Common myeloid progenitor, CD34-positive (primary cell): Measurements from ENCODE around the gene XRN1.
"Not testable (repeated sequence)": the region's sequence is repeated elsewhere in the genome, so short reads cannot be mapped to it uniquely, and the experiment has no call there.

ENCODE experiments used
- CTCF ChIA-PET: fragments of 350-600 bp; sonication (Branson Sonifier 250); formaldehyde crosslinking; loops from one replicate; lab custom pipeline; 2021; ENCODE audit warnings: antibody characterized with exemption; lab: Charles Lee
- POLR2A ChIA-PET: fragments of 350-600 bp; sonication (Branson Sonifier 250); formaldehyde crosslinking; loops from one replicate; lab custom pipeline; 2021; ENCODE audit warnings: antibody characterized with exemption; lab: Charles Lee
- DNase-seq, 3 donors: peaks; one replicate each; pipeline versions ENCODE4 v3.0.0 to v3.0.0-alpha.2; 2013
- H3K27ac ChIP-seq, 2 experiments: 1 replicate in 1 of 2; 2 replicates in 1 of 2; pipeline ENCODE4 v1.7.0; 2013; ENCODE audit warnings: inconsistent platforms in 2 of 2, low read length in 2 of 2, mild to moderate bottlenecking in 2 of 2, low read depth in 1 of 2, moderate library complexity in 1 of 2; ENCODE audit not compliant: severe bottlenecking in 2 of 2, insufficient read depth in 1 of 2, poor library complexity in 1 of 2
- H3K27me3 ChIP-seq, 5 experiments: replicated peaks in 2 of 5; 1 replicate in 3 of 5; 2 replicates in 2 of 5; pipeline versions ENCODE4 v1.6.1 to v1.7.0; 2013; ENCODE audit warnings: low read length in 4 of 5, mild to moderate bottlenecking in 2 of 5, moderate library complexity in 2 of 5, inconsistent platforms in 1 of 5; ENCODE audit not compliant: insufficient read depth in 5 of 5, control insufficient read depth in 4 of 5
- H3K36me3 ChIP-seq, 4 experiments: 1 replicate in 2 of 4; 2 replicates in 2 of 4; pipeline versions ENCODE4 v1.6.1 to v1.7.0; 2013; ENCODE audit warnings: low read length in 3 of 4, control low read depth in 1 of 4, mild to moderate bottlenecking in 1 of 4; ENCODE audit not compliant: control insufficient read depth in 4 of 4, insufficient read depth in 4 of 4
- H3K4me1 ChIP-seq, 4 experiments: 1 replicate in 3 of 4; 2 replicates in 1 of 4; pipeline versions ENCODE4 v1.6.1 to v1.7.1; 2013; ENCODE audit warnings: low read length in 3 of 4, mild to moderate bottlenecking in 3 of 4, control low read depth in 1 of 4, inconsistent platforms in 1 of 4, moderate library complexity in 1 of 4; ENCODE audit not compliant: control insufficient read depth in 4 of 4, insufficient read depth in 4 of 4; ENCODE audit errors: control extremely low read depth in 1 of 4
- H3K4me3 ChIP-seq, 7 experiments: 1 replicate in 4 of 7; 2 replicates in 3 of 7; pipeline versions ENCODE4 v1.5.1 to v1.7.0; 2013; ENCODE audit warnings: mild to moderate bottlenecking in 7 of 7, low read length in 6 of 7, moderate library complexity in 6 of 7, inconsistent platforms in 2 of 7, low read depth in 2 of 7, control low read depth in 1 of 7; ENCODE audit not compliant: insufficient read depth in 4 of 7, control insufficient read depth in 1 of 7; ENCODE audit errors: extremely low read depth in 1 of 7
- H3K9me3 ChIP-seq, 5 experiments: 1 replicate in 4 of 5; 2 replicates in 1 of 5; pipeline versions ENCODE4 v1.6.1 to v1.7.1; 2013; ENCODE audit warnings: low read length in 4 of 5, mild to moderate bottlenecking in 2 of 5, inconsistent platforms in 1 of 5, low read depth in 1 of 5, moderate library complexity in 1 of 5; ENCODE audit not compliant: control insufficient read depth in 4 of 5, insufficient read depth in 2 of 5; ENCODE audit errors: control extremely low read depth in 1 of 5
- WGBS: methylation state at CpG from one replicate; pipeline ENCODE4 v1.1.5; 2013; ENCODE audit not compliant: insufficient coverage; 5-methylcytosine and 5-hydroxymethylcytosine counted together

XRN1 gene

GRCh38 chr3:142363433-142363832 lies 84.4 kb downstream of the XRN1 start:
- CTCF ChIA-PET: interaction anchor here (1.1 kb wide), 1 partner anchor 14 kb away, joined by 3 read pairs; no protein-coding TSS in a partner anchor
- POLR2A ChIA-PET, DNase-seq, H3K4me3 ChIP-seq, H3K27me3 ChIP-seq, H3K9me3 ChIP-seq, H3K27ac ChIP-seq, H3K4me1 ChIP-seq: not testable (repeated sequence)
- WGBS: no CpG with 5 or more reads among the region's 2 CpGs
- peaks cover 10 to 61% (median 16%) of the 10 kb centered on the region in 4 experiments for H3K36me3 ChIP-seq

DNA sequence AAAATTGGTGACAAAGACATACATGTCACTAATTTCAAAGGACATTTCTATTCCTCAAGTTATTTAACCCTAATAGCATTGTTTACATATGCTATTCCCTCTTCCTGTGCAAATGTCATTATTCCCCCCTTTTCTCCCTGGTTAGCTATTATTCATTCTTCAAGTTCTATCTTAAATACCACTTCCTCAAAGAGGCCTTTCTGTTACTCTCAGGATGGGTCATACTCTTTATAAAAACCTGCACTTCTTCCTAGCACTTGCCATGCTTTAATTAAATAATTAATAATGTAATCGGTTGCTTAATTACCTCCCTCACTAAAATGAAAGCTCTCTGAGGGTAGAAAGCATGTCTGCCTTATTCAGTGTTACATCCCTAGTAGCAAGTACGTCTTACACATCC lies 88.5 kb downstream of the XRN1 start:
- no peak for DNase-seq
- CTCF ChIA-PET: no interaction called here
- H3K4me3 ChIP-seq: no peak overlapping the region
- POLR2A ChIA-PET: no interaction called here
- no peaks in the 10 kb centered on the region for H3K4me1 ChIP-seq
- peaks cover 6 to 85% (median 41%) of the 10 kb centered on the region in 4 experiments for H3K36me3 ChIP-seq
- peaks cover 0 to 3% (median 0%) of the 10 kb centered on the region in 5 experiments for H3K9me3 ChIP-seq
- WGBS: no CpG with 5 or more reads among the region's 2 CpGs
- no peaks in the 10 kb centered on the region for H3K27me3 ChIP-seq
- H3K27ac ChIP-seq: no peak overlapping the region

- Histone ChIP-seq H3K4me3 (no peak overlapping the region), H3K9me3 (peaks cover 0 to 3% (median 0%) of the 10 kb centered on the region in 5 experiments), H3K4me1 (no peaks in the 10 kb centered on the region), H3K36me3 (peaks cover 10 to 88% (median 44%) of the 10 kb centered on the region in 4 experiments), H3K27ac (no peak overlapping the region), H3K27me3 (no peaks in the 10 kb centered on the region)
- WGBS: 96% methylated on average over 2 of the region's 3 CpGs
- CTCF ChIA-PET: no interaction called here
- no peak for DNase-seq
- POLR2A ChIA-PET: no interaction called here
Observed at GRCh38 chr3:142356818-142357217, 91.0 kb downstream of the XRN1 start.

DNA sequence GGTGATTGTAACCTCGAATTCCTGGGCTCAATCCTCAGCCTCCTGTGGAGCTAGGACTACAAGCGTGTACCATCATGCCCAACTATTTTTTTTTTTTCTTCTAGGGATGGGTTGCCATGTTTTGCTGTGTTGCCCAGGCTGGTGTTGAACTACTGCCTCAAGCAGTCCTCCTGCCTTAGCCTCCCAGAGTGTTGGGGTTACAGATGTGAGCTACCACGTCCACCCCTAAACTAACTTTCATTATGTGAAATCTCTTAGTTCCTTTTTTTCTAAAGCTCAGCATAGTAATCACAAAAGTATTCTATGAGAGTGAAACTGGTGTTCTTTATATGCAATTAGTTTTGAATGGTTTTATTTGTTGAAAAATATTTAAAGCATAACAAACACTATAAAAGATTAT lies 92.1 kb downstream of the XRN1 start:
- DNase-seq: no peak
- peaks cover 0 to 3% (median 0%) of the 10 kb centered on the region in 5 experiments for H3K9me3 ChIP-seq
- H3K27ac ChIP-seq: no peak overlapping the region
- POLR2A ChIA-PET: interaction anchor here (0.6 kb wide), 1 partner anchor 929 kb away, joined by 3 read pairs; no protein-coding TSS in a partner anchor
- WGBS: 94% methylated on average over 2 of the region's 3 CpGs
- H3K4me3 ChIP-seq: no peak overlapping the region
- H3K4me1 ChIP-seq: no peaks in the 10 kb centered on the region
- CTCF ChIA-PET: interaction anchor here (1.6 kb wide), 1 partner anchor 9 kb away, joined by 4 read pairs; no protein-coding TSS in a partner anchor
- peaks cover 10 to 83% (median 47%) of the 10 kb centered on the region in 4 experiments for H3K36me3 ChIP-seq
- H3K27me3 ChIP-seq: no peaks in the 10 kb centered on the region

GRCh38 chr3:142354076-142354475 lies 93.8 kb downstream of the XRN1 start:
- peaks cover 18 to 86% (median 50%) of the 10 kb centered on the region in 4 experiments for H3K36me3 ChIP-seq
- ChIA-PET POLR2A (no interaction called here), CTCF (no interaction called here)
- H3K27ac ChIP-seq: no peak overlapping the region
- no peaks in the 10 kb centered on the region for H3K27me3 ChIP-seq
- no peak overlapping the region for H3K4me3 ChIP-seq
- WGBS: no CpG with 5 or more reads among the region's 5 CpGs
- H3K9me3 ChIP-seq: peaks cover 0 to 3% (median 0%) of the 10 kb centered on the region in 5 experiments
- no peaks in the 10 kb centered on the region for H3K4me1 ChIP-seq
- DNase-seq: no peak

- no CpG with 5 or more reads among the region's 3 CpGs for WGBS
- H3K27me3 ChIP-seq: no peaks in the 10 kb centered on the region
- ChIA-PET POLR2A (no interaction called here), CTCF (no interaction called here)
- no peak overlapping the region for H3K27ac ChIP-seq
- no peak overlapping the region for H3K4me3 ChIP-seq
- peaks cover 0 to 3% (median 0%) of the 10 kb centered on the region in 5 experiments for H3K9me3 ChIP-seq
- no peaks in the 10 kb centered on the region for H3K4me1 ChIP-seq
- DNase-seq: no peak
- peaks cover 17 to 86% (median 54%) of the 10 kb centered on the region in 4 experiments for H3K36me3 ChIP-seq
Observed at GRCh38 chr3:142353571-142353970, 94.3 kb downstream of the XRN1 start.

DNA sequence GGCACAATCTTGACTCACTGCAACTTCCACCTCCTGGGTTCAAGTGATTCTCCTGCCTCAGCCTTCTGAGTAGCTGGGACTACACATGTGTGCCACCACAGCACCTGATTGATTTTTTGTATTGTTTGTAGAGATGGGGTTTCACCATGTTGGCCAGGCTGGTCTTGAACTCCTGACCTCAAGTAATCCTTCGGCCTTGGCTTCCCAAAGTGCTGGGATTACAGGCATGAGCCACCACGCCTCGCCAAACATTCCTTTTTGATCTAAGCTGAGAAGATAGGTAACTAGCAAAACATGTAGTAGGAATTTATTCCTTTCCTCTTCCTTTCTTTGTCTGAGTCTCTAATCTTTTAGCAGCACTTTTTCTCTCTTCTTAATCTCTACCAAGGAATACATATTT lies 95.1 kb downstream of the XRN1 start:
- CTCF ChIA-PET, DNase-seq, POLR2A ChIA-PET, H3K4me3 ChIP-seq, H3K27ac ChIP-seq, H3K4me1 ChIP-seq, H3K9me3 ChIP-seq, H3K27me3 ChIP-seq: not testable (repeated sequence)
- 93% methylated on average over 3 of the region's 3 CpGs for WGBS
- H3K36me3 ChIP-seq: peaks cover 21 to 85% (median 51%) of the 10 kb centered on the region in 4 experiments
